HEK293 (cell line): ENCODE results near the gene FGB.

Experiments used
- CTCF ChIA-PET: fragments of 350-600 bp; formaldehyde crosslinking; extraction: SDS; loops from one replicate; lab custom pipeline; 2021; ENCODE audit warnings: antibody characterized with exemption; lab: Yijun Ruan, JAX
- POLR2A ChIA-PET: fragments of 300-600 bp; formaldehyde crosslinking; extraction: SDS; loops from one replicate; lab custom pipeline; 2020; ENCODE audit warnings: antibody characterized with exemption, inconsistent platforms; lab: Yijun Ruan, JAX
- H3K27ac ChIP-seq: fragments of 200-500 bp; sonication (Bioruptor generic); 2 replicates; pipeline ENCODE4 v1.5.1; 2014; ENCODE audit warnings: low read depth, low read length, control low read depth, inconsistent platforms; ENCODE audit errors: extremely low read depth
- H3K36me3 ChIP-seq, 2 experiments: fragments of 200-500 bp in 1 of 2; sonication (Bioruptor generic) in 1 of 2; 1 replicate in 1 of 2; 2 replicates in 1 of 2; pipeline ENCODE4 v1.5.1; 2014 to 2017; ENCODE audit warnings: inconsistent platforms in 2 of 2, low read length in 2 of 2; ENCODE audit not compliant: control insufficient read depth in 2 of 2, insufficient read depth in 1 of 2
- H3K4me1 ChIP-seq: fragments of 200-500 bp; sonication (Bioruptor generic); 2 replicates; pipeline ENCODE4 v1.5.1; 2014; ENCODE audit warnings: mild to moderate bottlenecking, low read length, inconsistent platforms; ENCODE audit not compliant: control insufficient read depth, insufficient read depth
- H3K4me3 ChIP-seq: 2 replicates; pipeline ENCODE4 v1.5.1; 2011; ENCODE audit warnings: low read depth, mild to moderate bottlenecking, control low read depth, low read length, moderate library complexity
- H3K9me3 ChIP-seq: fragments of 200-500 bp; sonication (Bioruptor generic); 2 replicates; pipeline ENCODE4 v1.5.1; 2014; ENCODE audit warnings: low read depth, low read length, inconsistent platforms; ENCODE audit not compliant: control insufficient read depth, insufficient read depth
- IKZF3 ChIP-seq: fragments of 450-650 bp; IDR thresholded peaks from 2 replicates; pipeline ENCODE4 v1.5.0; 2018; ENCODE audit warnings: missing biosample characterization, mild to moderate bottlenecking, missing genetic modification characterization, moderate library complexity
- RBAK ChIP-seq: fragments of 450-650 bp; formaldehyde crosslinking; IDR thresholded peaks from 2 replicates; pipeline ENCODE4 v1.5.1; 2016; ENCODE audit warnings: missing biosample characterization, missing genetic modification characterization
- SP7 ChIP-seq: fragments of 450-650 bp; formaldehyde crosslinking; IDR thresholded peaks from 2 replicates; pipeline ENCODE4 v1.5.1; 2016; ENCODE audit warnings: missing biosample characterization, missing genetic modification characterization
- TCF7L2 ChIP-seq: IDR thresholded peaks from 2 replicates; pipeline ENCODE4 v1.6.1; 2011; ENCODE audit warnings: low read depth, mild to moderate bottlenecking, inconsistent platforms, low read length, moderate library complexity, borderline replicate concordance
- WT1 ChIP-seq: fragments of 450-650 bp; formaldehyde crosslinking; IDR thresholded peaks from 2 replicates; pipeline ENCODE4 v1.5.1; 2016; ENCODE audit warnings: missing biosample characterization, missing genetic modification characterization
- ZBTB21 ChIP-seq: fragments of 450-650 bp; formaldehyde crosslinking; IDR thresholded peaks from 2 replicates; pipeline ENCODE4 v1.5.1; 2017; ENCODE audit warnings: missing biosample characterization, missing genetic modification characterization
- ZBTB48 ChIP-seq: fragments of 450-650 bp; formaldehyde crosslinking; IDR thresholded peaks from 2 replicates; pipeline ENCODE4 v1.5.1; 2016; ENCODE audit warnings: missing biosample characterization, missing genetic modification characterization
- ZNF473 ChIP-seq: fragments of 450-650 bp; formaldehyde crosslinking; IDR thresholded peaks from 2 replicates; pipeline ENCODE4 v1.5.1; 2017; ENCODE audit warnings: missing biosample characterization, missing genetic modification characterization
- ZNF610 ChIP-seq: fragments of 450-650 bp; formaldehyde crosslinking; IDR thresholded peaks from 2 replicates; pipeline ENCODE4 v1.5.1; 2016; ENCODE audit warnings: missing biosample characterization, missing genetic modification characterization, borderline replicate concordance
- ZNF623 ChIP-seq: fragments of 450-650 bp; formaldehyde crosslinking; IDR thresholded peaks from 2 replicates; pipeline ENCODE4 v1.5.1; 2016; ENCODE audit warnings: missing biosample characterization, missing genetic modification characterization
- ZNF660 ChIP-seq: fragments of 450-650 bp; IDR thresholded peaks from 2 replicates; pipeline ENCODE4 v1.5.1; 2018; ENCODE audit warnings: missing biosample characterization, mild to moderate bottlenecking, missing genetic modification characterization
- ZNF792 ChIP-seq: fragments of 450-650 bp; formaldehyde crosslinking; IDR thresholded peaks from 2 replicates; pipeline ENCODE4 v1.5.1; 2016; ENCODE audit warnings: missing biosample characterization, missing genetic modification characterization
- TF ChIP-seq, protein P1 (sequence below): fragments of 450-650 bp; formaldehyde crosslinking; IDR thresholded peaks from 2 replicates; pipeline ENCODE4 v1.5.1; 2017; ENCODE audit warnings: missing biosample characterization, missing genetic modification characterization
- TF ChIP-seq, protein P2 (sequence below): fragments of 450-650 bp; formaldehyde crosslinking; IDR thresholded peaks from 2 replicates; pipeline ENCODE4 v1.5.1; 2016; ENCODE audit warnings: missing biosample characterization, missing genetic modification characterization, low read depth
- TF ChIP-seq, protein P3 (sequence below): fragments of 450-650 bp; formaldehyde crosslinking; IDR thresholded peaks from 2 replicates; pipeline ENCODE4 v1.5.1; 2016; ENCODE audit warnings: missing biosample characterization, missing genetic modification characterization

Gene FGB

DNA sequence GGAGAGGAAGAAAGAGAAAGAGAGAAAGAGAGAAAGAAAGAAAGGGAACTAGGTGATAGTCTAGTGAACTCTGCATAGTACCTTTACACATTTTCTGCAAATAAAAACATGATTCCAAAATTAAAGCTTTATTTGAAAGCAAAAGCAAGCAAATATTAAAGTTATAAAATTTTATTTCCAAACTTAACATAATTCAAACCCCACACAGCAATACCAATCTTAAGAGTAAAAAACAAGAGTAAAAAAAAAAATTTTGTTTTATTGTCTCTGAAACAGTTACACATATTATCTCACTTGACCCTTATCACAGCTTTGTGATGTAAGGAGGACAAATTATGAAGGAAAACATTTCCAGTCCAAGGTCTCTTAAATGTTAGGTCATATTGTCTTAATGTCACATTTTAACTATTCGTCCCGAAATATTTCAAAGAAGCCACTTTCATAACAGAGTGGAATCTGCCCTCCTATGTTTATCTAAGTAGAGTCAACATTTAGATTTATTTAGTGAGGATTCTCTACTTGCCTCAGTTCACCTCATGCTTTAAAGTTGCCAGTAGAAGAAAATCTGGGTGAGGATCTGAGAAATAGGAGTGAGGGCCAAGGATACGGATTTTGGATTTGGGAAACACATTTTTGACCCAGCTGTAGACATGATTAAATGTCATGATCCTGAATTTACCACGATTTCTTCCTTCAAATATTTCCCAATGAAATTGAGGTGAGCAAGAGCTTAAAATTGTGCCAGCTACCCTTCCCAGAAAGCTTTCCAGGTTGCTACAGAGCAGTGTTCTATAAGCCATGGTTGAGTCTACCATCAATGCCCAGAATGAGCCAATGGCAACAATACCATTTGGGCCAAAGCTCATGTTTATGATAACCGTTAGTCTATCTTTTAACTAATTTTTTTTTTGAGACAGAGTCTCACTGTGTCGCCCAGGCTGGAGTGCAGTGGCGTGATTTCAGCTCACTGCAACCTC, 35.3 kb downstream of the FGB start (continued):
- TF ChIP-seq, protein P1, sequence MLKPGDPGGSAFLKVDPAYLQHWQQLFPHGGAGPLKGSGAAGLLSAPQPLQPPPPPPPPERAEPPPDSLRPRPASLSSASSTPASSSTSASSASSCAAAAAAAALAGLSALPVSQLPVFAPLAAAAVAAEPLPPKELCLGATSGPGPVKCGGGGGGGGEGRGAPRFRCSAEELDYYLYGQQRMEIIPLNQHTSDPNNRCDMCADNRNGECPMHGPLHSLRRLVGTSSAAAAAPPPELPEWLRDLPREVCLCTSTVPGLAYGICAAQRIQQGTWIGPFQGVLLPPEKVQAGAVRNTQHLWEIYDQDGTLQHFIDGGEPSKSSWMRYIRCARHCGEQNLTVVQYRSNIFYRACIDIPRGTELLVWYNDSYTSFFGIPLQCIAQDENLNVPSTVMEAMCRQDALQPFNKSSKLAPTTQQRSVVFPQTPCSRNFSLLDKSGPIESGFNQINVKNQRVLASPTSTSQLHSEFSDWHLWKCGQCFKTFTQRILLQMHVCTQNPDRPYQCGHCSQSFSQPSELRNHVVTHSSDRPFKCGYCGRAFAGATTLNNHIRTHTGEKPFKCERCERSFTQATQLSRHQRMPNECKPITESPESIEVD (tag by site-specific recombination), result no peak
- no peak for TF ChIP-seq SP7
- no peak for TF ChIP-seq RBAK
- no peak for TF ChIP-seq TCF7L2
- no peak for TF ChIP-seq ZNF473 (tag by site-specific recombination)

DNA sequence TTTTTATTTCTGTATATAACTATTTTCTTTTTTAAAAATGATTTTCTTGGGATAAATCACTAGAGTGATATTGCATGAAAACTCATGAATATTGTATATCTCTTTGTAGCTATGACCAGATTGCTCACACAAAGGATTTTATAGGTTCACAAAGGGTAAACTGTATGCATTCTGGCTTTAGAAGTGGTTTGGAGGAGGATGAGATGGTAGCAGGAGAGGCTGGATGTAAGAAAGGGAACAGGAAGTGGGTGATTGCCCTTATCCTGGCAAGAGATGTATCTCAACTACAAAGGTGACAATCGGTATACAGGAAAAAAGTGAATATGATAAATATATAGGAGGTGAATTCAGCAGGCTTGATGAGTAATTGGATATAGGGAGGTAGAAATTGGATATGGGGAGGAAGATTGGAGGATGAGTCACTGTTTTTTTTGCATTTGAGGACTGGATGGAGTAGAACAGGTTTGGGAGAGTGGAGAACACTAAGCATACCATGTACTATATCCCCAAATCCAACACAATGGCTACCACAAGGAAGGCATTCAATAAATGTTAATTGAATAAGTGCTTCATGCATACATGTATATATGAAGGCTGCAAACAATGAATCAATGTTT, 39.7 kb downstream of the FGB start:
- H3K36me3 ChIP-seq, result no peaks in the 10 kb centered on the region
- H3K4me3 ChIP-seq, result no peak overlapping the region
- TF ChIP-seq ZNF623 (tag by site-specific recombination) (no peak), WT1 (tag by site-specific recombination) (peak; percentile 50; the same call in 1 of the 2 replicates), ZNF660 (no peak)
- no peak overlapping the region for H3K27ac ChIP-seq
- CTCF ChIA-PET, result interaction anchor here (1.3 kb wide), 1 partner anchor 16 kb away, joined by 8 read pairs; no protein-coding TSS in a partner anchor
- H3K4me1 ChIP-seq, result no peaks in the 10 kb centered on the region
- POLR2A ChIA-PET, result no interaction called here
- no peaks in the 10 kb centered on the region for H3K9me3 ChIP-seq

DNA sequence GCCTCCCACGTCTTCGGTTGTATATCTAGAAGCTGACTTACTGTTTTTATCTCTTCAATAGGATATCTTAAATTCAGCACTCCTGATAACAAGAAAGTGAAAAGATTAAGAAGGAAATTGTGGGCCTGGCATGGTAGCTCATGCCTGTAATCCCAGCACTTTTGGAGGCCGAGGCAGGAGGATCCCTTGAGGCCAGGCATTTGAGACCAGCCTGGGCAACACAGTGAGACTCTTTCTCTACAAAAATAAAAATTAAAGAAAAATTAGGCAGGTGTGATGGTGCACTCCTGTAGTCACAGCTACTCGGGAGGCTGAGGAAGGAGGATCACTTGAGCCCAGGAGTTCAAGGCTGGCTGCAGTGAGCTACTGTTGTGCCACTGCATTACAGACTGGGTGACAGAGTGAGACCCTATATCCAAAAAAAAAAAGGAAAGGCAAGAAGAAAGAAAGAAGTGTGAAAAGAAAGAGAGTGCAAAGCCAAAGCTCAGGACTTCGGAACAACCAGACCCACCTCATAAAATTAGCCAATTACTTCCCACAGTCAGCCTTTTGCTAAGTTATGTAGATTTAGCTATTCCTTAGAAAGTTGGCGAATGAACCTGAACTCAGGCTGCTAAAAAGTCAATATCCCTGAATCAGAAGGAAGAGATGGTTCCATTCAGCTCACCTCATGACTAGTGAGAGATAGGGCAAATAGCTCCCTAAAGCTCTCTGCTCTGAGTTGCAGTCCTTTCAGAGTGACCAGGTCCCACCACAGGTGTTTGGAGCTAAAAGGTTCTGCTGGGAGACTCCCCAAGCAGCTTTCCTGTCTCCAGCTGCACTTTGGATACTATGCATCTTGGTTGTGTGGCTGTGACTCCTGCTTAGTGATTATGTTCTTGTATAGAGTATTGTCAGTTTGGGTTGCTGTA, 40.5 kb downstream of the FGB start:
- POLR2A ChIA-PET, result no interaction called here
- no peak overlapping the region for H3K27ac ChIP-seq
- no peaks in the 10 kb centered on the region for H3K9me3 ChIP-seq
- H3K36me3 ChIP-seq, result no peaks in the 10 kb centered on the region
- H3K4me1 ChIP-seq, result no peaks in the 10 kb centered on the region
- no peak for TF ChIP-seq IKZF3 (tag by site-specific recombination)
- TF ChIP-seq, protein P2, sequence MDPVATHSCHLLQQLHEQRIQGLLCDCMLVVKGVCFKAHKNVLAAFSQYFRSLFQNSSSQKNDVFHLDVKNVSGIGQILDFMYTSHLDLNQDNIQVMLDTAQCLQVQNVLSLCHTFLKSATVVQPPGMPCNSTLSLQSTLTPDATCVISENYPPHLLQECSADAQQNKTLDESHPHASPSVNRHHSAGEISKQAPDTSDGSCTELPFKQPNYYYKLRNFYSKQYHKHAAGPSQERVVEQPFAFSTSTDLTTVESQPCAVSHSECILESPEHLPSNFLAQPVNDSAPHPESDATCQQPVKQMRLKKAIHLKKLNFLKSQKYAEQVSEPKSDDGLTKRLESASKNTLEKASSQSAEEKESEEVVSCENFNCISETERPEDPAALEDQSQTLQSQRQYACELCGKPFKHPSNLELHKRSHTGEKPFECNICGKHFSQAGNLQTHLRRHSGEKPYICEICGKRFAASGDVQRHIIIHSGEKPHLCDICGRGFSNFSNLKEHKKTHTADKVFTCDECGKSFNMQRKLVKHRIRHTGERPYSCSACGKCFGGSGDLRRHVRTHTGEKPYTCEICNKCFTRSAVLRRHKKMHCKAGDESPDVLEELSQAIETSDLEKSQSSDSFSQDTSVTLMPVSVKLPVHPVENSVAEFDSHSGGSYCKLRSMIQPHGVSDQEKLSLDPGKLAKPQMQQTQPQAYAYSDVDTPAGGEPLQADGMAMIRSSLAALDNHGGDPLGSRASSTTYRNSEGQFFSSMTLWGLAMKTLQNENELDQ (tag by site-specific recombination), result no peak
- no peak for TF ChIP-seq ZNF792 (tag by site-specific recombination)
- TF ChIP-seq, protein P3, sequence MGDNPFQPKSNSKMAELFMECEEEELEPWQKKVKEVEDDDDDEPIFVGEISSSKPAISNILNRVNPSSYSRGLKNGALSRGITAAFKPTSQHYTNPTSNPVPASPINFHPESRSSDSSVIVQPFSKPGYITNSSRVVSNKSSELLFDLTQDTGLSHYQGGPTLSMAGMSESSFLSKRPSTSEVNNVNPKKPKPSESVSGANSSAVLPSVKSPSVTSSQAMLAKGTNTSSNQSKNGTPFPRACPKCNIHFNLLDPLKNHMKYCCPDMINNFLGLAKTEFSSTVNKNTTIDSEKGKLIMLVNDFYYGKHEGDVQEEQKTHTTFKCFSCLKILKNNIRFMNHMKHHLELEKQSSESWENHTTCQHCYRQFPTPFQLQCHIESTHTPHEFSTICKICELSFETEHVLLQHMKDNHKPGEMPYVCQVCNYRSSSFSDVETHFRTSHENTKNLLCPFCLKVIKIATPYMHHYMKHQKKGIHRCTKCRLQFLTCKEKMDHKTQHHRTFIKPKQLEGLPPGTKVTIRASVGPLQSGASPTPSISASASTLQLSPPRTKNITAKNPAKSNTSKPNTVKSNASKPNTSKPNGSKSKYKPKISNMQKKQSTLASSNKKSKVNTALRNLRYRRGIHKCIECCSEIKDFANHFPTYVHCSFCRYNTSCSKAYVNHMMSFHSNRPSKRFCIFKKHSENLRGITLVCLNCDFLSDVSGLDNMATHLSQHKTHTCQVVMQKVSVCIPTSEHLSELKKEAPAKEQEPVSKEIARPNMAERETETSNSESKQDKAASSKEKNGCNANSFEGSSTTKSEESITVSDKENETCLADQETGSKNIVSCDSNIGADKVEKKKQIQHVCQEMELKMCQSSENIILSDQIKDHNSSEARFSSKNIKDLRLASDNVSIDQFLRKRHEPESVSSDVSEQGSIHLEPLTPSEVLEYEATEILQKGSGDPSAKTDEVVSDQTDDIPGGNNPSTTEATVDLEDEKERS (tag by site-specific recombination), result no peak
- TF ChIP-seq ZNF610, result no peak
- no peak for TF ChIP-seq ZBTB21
- TF ChIP-seq ZBTB48 (tag by site-specific recombination), result no peak
- TF ChIP-seq, all 188 proteins: peak for 0
- H3K4me3 ChIP-seq, result no peak overlapping the region
- CTCF ChIA-PET, result interaction anchor here (0.6 to 1.3 kb wide), 2 partner anchors 16 to 34 kb away, joined by 3 to 8 read pairs; no protein-coding TSS in a partner anchor
